Skeletal muscle satellite cell (primary cell): Measurements from ENCODE around the gene KLK12.

Experiments
- H3K27me3 ChIP-seq: 2 replicates; pipeline ENCODE4 v1.7.0; 2013; ENCODE audit warnings: low read length; ENCODE audit not compliant: control insufficient read depth, insufficient read depth
- H3K36me3 ChIP-seq: 2 replicates; pipeline ENCODE4 v1.7.0; 2013; ENCODE audit warnings: mild to moderate bottlenecking, control low read depth, low read length; ENCODE audit not compliant: insufficient read depth
- H3K4me1 ChIP-seq: 2 replicates; pipeline ENCODE4 v1.7.0; 2013; ENCODE audit warnings: low read length; ENCODE audit not compliant: control insufficient read depth, insufficient read depth
- H3K4me2 ChIP-seq: 2 replicates; pipeline ENCODE4 v1.7.0; 2013; ENCODE audit warnings: mild to moderate bottlenecking, low read length
- H3K4me3 ChIP-seq: 2 replicates; pipeline ENCODE4 v1.7.0; 2013; ENCODE audit warnings: low read length
- H3K9ac ChIP-seq: 2 replicates; pipeline ENCODE4 v1.7.0; 2013; ENCODE audit warnings: mild to moderate bottlenecking, low read depth, low read length, moderate library complexity
- H3K9me3 ChIP-seq: replicated peaks from 2 replicates; pipeline ENCODE4 v1.7.0; 2013; ENCODE audit warnings: mild to moderate bottlenecking, control low read depth, low read length

The KLK12 gene

DNA sequence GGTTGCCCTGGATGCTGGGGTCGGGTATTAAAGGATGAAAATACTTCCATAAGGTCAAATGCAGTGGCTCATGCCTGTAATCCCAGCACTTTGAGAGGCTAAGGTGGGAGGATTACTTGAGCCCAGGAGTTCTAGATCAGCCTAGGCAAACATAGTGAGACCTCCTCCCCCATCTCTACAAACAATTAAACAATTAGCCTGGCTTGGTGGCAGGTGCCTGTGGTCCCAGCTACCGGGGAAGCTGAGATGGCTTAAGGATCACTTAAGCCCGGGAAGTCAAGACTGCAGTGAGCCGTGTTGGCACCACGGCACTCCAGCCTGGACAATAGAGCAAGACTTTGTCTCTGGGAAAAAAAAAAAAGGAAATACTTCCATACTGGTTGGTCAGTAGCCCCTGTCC is 9.9 kb downstream of the KLK12 start:
- H3K4me1 ChIP-seq = no peaks in the 10 kb centered on the region
- no peak overlapping the region for H3K4me3 ChIP-seq
- H3K27me3 ChIP-seq = peaks cover 5% of the 10 kb centered on the region
- no peaks in the 10 kb centered on the region for H3K9me3 ChIP-seq
- H3K9ac ChIP-seq = no peak overlapping the region
- no peak overlapping the region for H3K4me2 ChIP-seq
- no peaks in the 10 kb centered on the region for H3K36me3 ChIP-seq

GRCh38 chr19:51023946-51024345 is 10.9 kb downstream of the KLK12 start:
- H3K4me2 ChIP-seq = no peak overlapping the region
- H3K27me3 ChIP-seq = peaks cover 12% of the 10 kb centered on the region
- no peaks in the 10 kb centered on the region for H3K36me3 ChIP-seq
- H3K4me1 ChIP-seq = no peaks in the 10 kb centered on the region
- H3K9ac ChIP-seq = no peak overlapping the region
- no peaks in the 10 kb centered on the region for H3K9me3 ChIP-seq
- H3K4me3 ChIP-seq = no peak overlapping the region

DNA sequence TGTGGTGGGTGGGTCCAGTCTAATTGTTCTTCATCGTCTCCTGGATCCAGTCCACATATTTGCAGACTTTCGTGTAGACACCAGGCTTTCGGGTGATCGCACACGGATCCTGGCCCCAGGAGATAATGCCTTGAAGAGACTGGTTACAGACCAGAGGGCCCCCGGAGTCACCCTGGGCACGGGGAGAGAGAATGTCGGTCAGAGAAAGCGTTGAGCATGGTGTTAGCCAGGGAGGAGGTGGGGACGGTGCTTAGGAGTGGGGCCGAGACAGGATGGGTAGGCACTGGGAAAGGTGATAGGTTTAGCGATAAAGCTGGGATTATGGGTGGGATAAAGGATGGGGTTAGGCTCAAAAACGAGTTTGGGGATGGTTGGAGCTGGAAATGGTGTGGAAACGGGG is 12.3 kb downstream of the KLK12 start:
- no peak overlapping the region for H3K4me3 ChIP-seq
- no peaks in the 10 kb centered on the region for H3K9me3 ChIP-seq
- H3K27me3 ChIP-seq = peaks cover 15% of the 10 kb centered on the region
- H3K4me2 ChIP-seq = no peak overlapping the region
- H3K9ac ChIP-seq = no peak overlapping the region
- H3K4me1 ChIP-seq = no peaks in the 10 kb centered on the region
- no peaks in the 10 kb centered on the region for H3K36me3 ChIP-seq

DNA sequence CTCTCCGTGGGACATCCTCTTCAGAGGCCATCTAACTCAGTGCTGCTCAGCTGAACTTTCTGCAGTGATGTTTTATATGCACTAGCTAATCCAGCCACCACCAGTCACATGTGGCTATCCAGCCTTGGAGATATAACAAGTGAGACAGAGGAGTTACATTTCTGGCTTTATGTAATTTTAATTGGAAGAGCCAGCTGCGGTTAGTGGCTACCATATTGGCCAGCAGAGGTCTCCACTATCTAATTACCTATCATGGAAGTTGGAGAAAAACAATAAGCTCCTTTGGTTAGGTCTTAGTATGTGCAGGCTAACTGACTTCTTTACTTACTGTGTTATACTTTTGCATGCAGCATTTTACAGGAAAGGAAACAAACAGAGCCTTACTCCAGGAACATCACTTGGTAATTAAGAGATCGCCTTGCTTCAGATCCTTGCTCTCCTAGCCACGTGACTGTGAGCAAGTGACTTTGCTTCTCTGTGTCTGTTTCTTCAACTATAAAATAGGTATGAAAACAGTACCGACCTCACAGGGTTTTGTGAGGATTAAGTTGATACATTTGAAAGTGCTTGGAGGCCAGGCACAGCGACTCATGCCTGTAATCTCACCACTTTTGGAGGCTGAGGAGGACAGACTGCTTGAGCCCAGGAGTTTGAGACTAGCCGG is 13.7 kb downstream of the KLK12 start:
- peaks cover 15% of the 10 kb centered on the region for H3K27me3 ChIP-seq
- H3K9ac ChIP-seq = no peak overlapping the region
- H3K4me3 ChIP-seq = no peak overlapping the region
- peaks cover 3% of the 10 kb centered on the region for H3K4me1 ChIP-seq
- no peaks in the 10 kb centered on the region for H3K36me3 ChIP-seq
- no peak overlapping the region for H3K4me2 ChIP-seq
- no peaks in the 10 kb centered on the region for H3K9me3 ChIP-seq

GRCh38 chr19:51019544-51019925 is 15.3 kb downstream of the KLK12 start, which contains the start of gene KLK10:
KLK10 (minus strand) TSS chr19:51019709; CDS start chr19:51019130, 579 bp downstream.
- H3K36me3 ChIP-seq = no peaks in the 10 kb centered on the region
- H3K4me3 ChIP-seq = no peak within 1 kb of the TSS
- H3K9me3 ChIP-seq = peaks cover 2% of the 10 kb centered on the region
- H3K4me2 ChIP-seq = no peak within 1 kb of the TSS
- peaks cover 3% of the 10 kb centered on the region for H3K4me1 ChIP-seq
- peaks cover 15% of the 10 kb centered on the region for H3K27me3 ChIP-seq
- no peak within 1 kb of the TSS for H3K9ac ChIP-seq

- Histone ChIP-seq H3K27me3 (peaks cover 15% of the 10 kb centered on the region), H3K4me3 (no peak overlapping the region), H3K9ac (no peak overlapping the region)
Measured at GRCh38 chr19:51018745-51019543, 15.9 kb downstream of the KLK12 start.

DNA sequence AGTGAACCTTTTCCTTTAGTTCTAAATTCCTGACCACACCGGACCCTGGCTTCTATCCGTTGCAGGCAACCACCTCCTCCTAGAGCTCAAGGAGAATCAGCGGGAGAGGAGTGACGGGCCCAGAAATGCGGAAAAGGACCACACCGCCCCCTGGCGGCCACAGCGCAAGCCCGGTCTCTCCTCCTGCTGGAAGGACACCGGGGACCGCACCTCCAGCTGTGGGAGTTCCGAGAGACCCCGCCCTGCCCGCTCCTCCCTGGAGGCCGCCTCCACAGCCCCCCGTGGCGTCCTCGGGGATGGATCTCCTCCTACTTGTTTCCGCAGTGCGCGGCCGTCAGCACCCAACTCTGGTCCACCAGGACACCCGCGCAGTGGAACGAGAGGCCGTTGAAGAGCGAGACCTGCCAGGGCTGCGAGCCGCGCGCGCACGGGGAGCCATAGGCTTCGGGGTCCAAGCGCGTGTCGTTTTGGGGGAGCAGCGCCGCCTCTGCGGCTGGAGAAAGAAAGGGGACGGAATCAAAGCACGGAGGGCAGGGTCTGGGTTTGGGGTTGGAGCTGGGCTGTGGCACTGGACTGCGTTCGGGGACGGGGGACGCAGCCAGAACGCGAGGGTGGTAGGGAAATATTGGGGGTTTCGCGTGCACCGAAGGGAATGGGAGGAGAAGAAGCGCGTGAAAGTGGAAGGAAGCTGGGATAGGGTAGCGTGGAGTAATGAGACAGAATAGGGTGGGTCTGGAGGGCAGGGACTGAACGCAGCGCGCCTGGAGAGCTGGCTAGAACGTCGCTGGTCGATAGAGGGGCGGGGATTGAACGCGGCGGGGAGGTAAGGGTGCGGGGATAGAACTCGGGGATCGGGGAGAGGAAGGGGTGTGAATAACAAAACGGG is 17.8 kb downstream of the KLK12 start:
- Histone ChIP-seq H3K36me3 (no peaks in the 10 kb centered on the region), H3K27me3 (peaks cover 15% of the 10 kb centered on the region), H3K9me3 (peaks cover 8% of the 10 kb centered on the region), H3K9ac (no peak overlapping the region), H3K4me2 (no peak overlapping the region), H3K4me3 (no peak overlapping the region), H3K4me1 (peaks cover 3% of the 10 kb centered on the region)

More at GRCh38 chr19:51018745-51019543, 15.9 kb downstream of the KLK12 start:
- no peak overlapping the region for H3K4me2 ChIP-seq
- H3K4me1 ChIP-seq = peaks cover 3% of the 10 kb centered on the region
- H3K9me3 ChIP-seq = peaks cover 4% of the 10 kb centered on the region
- H3K36me3 ChIP-seq = no peaks in the 10 kb centered on the region

GRCh38 chr19:51015691-51016267 is 19.0 kb downstream of the KLK12 start:
- H3K4me3 ChIP-seq = no peak overlapping the region
- no peaks in the 10 kb centered on the region for H3K36me3 ChIP-seq
- peaks cover 3% of the 10 kb centered on the region for H3K4me1 ChIP-seq
- no peak overlapping the region for H3K9ac ChIP-seq
- no peak overlapping the region for H3K4me2 ChIP-seq
- H3K9me3 ChIP-seq = peaks cover 8% of the 10 kb centered on the region
- peaks cover 15% of the 10 kb centered on the region for H3K27me3 ChIP-seq

DNA sequence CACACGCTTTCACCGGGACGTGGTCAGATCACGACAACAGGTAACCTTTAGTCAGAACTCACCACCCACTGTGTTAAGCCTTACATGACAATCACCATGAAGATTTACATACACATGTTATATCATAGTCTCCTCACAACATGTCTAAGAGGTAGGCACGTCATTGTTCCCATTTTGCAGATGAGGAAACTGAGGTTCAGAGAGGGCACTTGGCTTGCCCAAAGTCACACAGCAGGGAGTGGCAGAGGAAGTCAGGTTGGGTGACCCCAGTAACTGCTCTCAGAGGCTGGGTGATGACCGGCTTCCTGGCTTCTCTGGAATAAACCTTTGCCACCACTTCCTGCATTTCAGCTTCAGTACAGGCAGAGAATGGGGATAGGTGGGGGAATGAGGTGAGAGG is 20.6 kb downstream of the KLK12 start:
- Histone ChIP-seq H3K9me3 (peaks cover 8% of the 10 kb centered on the region), H3K4me2 (no peak overlapping the region), H3K27me3 (peaks cover 5% of the 10 kb centered on the region), H3K9ac (no peak overlapping the region), H3K4me1 (peaks cover 3% of the 10 kb centered on the region), H3K4me3 (no peak overlapping the region), H3K36me3 (no peaks in the 10 kb centered on the region)

DNA sequence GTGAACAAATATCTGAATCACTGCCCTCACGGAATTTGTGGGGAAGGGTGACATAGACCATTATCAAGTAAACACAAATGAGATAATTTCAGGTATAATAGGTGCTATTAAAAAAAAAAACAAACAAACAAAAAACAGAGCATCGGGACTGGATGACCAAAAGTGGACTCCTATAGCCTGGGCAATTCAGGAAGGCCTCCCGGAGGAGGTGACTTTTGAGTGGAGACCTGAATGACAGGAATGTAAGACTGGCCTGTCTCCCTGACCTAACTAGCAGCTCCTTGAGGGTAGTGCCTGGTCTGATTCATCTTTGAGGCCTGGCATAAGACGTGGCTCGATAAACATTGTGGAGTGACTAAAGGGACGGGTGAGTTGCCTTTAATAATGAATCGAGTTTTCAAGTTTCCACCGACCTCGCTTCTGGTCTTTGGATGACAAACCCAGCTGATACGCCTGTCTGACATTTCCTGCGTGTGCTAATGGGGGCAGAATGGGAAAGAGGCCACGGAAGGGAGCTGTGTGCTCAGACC is 22.1 kb downstream of the KLK12 start:
- H3K36me3 ChIP-seq = no peaks in the 10 kb centered on the region
- peaks cover 8% of the 10 kb centered on the region for H3K9me3 ChIP-seq
- no peak overlapping the region for H3K9ac ChIP-seq
- H3K4me2 ChIP-seq = no peak overlapping the region
- H3K4me3 ChIP-seq = no peak overlapping the region
- peaks cover 3% of the 10 kb centered on the region for H3K4me1 ChIP-seq
- H3K27me3 ChIP-seq = no peaks in the 10 kb centered on the region
